GM19438 (cell line): ENCODE data around the gene POLR2H.

ENCODE experiments used
- ATAC-seq: cut with Tn5 transposase; IDR thresholded peaks from one replicate; pipeline ENCODE4 v1.9.1; 2021; ENCODE audit warnings: low read depth; ENCODE audit not compliant: unreplicated experiment

POLR2H gene

GRCh38 chr3:184351511-184352148 is 9.9 kb upstream of the POLR2H start:
- no peak for ATAC-seq

GRCh38 chr3:184352149-184352785 is 9.2 kb upstream of the POLR2H start:
- ATAC-seq, result no peak

GRCh38 chr3:184352897-184353545 is 8.5 kb upstream of the POLR2H start:
- no peak for ATAC-seq

GRCh38 chr3:184353546-184353941 is 8.0 kb upstream of the POLR2H start:
- ATAC-seq, result no peak

GRCh38 chr3:184354121-184354728 is 7.3 kb upstream of the POLR2H start:
- ATAC-seq, result peak; percentile 69

GRCh38 chr3:184354754-184355153 is 6.8 kb upstream of the POLR2H start:
- ATAC-seq, result no peak

GRCh38 chr3:184355261-184356040 is 6.1 kb upstream of the POLR2H start:
- no peak for ATAC-seq

- ATAC-seq, result no peak
Observed at GRCh38 chr3:184357248-184358123, 4.0 kb upstream of the POLR2H start.

GRCh38 chr3:184358124-184358767 is 3.3 kb upstream of the POLR2H start:
- ATAC-seq, result no peak

- ATAC-seq, result no peak
Observed at GRCh38 chr3:184358921-184359350, 2.6 kb upstream of the POLR2H start.

- ATAC-seq, result no peak
Observed at GRCh38 chr3:184359610-184360009, 1.9 kb upstream of the POLR2H start.

GRCh38 chr3:184360070-184360928 is 1.2 kb upstream of the POLR2H start:
- no peak for ATAC-seq

- peak; percentile 4 for ATAC-seq
Observed at GRCh38 chr3:184360929-184361531, 480 bp upstream of the POLR2H start.

GRCh38 chr3:184361932-184362667 is 590 bp downstream of the POLR2H start:
- peak; percentile 10 for ATAC-seq

- ATAC-seq, result peak; percentile 80
Observed at GRCh38 chr3:184362668-184363546, 1.4 kb downstream of the POLR2H start.

GRCh38 chr3:184366619-184367289 is 5.2 kb downstream of the POLR2H start:
- ATAC-seq, result no peak
